A673 (cell line): ENCODE measurements around the gene BORCS8. TPM values are rescaled to one million over a fixed set of nuclear protein-coding genes. Genes with fewer than 3 reads are reported as not detected.

Experiments used
- BruUV-seq: library from RNA; stranded (reverse); fragments of 400-500 nt; replicated peaks from 2 replicates; lab custom pipeline; 2021; lab: Mats Ljungman, UMichigan
- CTCF ChIA-PET: fragments of 300-600 bp; sonication (Branson Sonifier 250); formaldehyde crosslinking; loops from one replicate; lab custom pipeline; 2022; ENCODE audit warnings: antibody characterized with exemption; lab: Charles Lee
- POLR2A ChIA-PET: fragments of 300-600 bp; sonication (Branson Sonifier 250); formaldehyde crosslinking; loops from one replicate; lab custom pipeline; 2022; ENCODE audit warnings: antibody characterized with exemption; ENCODE audit not compliant: low non-redundant PET; lab: Charles Lee
- DNase-seq: peaks from one replicate; pipeline ENCODE4 v3.0.0-alpha.2; 2015; ENCODE audit warnings: low spot score
- H3K27ac ChIP-seq: fragments of 200-600 bp; sonication (generic); 2 replicates; pipeline ENCODE4 v1.5.1; 2016; ENCODE audit warnings: mixed run types, low read depth, mild to moderate bottlenecking, mixed read lengths, antibody characterized with exemption, low read length; ENCODE audit not compliant: poor library complexity, severe bottlenecking
- H3K27me3 ChIP-seq: fragments of 200-600 bp; sonication (generic); replicated peaks from 2 replicates; pipeline ENCODE4 v1.6.1; 2017; ENCODE audit warnings: mixed run types, low read depth, mild to moderate bottlenecking, mixed read lengths, antibody characterized with exemption, low read length; ENCODE audit not compliant: insufficient read depth, poor library complexity
- H3K36me3 ChIP-seq: fragments of 200-600 bp; sonication (generic); 2 replicates; pipeline ENCODE4 v1.6.1; 2016; ENCODE audit warnings: mixed run types, mild to moderate bottlenecking, mixed read lengths, antibody characterized with exemption, low read length; ENCODE audit not compliant: insufficient read depth, poor library complexity, severe bottlenecking
- H3K4me1 ChIP-seq: fragments of 200-600 bp; sonication (generic); 2 replicates; pipeline ENCODE4 v1.6.1; 2017; ENCODE audit warnings: mixed run types, mild to moderate bottlenecking, mixed read lengths, antibody characterized with exemption, low read length; ENCODE audit not compliant: insufficient read depth, poor library complexity, severe bottlenecking
- H3K4me3 ChIP-seq: fragments of 200-600 bp; sonication (generic); 2 replicates; pipeline ENCODE4 v1.5.1; 2016; ENCODE audit warnings: low read depth, mixed run types, mild to moderate bottlenecking, mixed read lengths, low read length; ENCODE audit not compliant: poor library complexity, severe bottlenecking
- H3K9me3 ChIP-seq: fragments of 200-600 bp; sonication (generic); 2 replicates; pipeline ENCODE4 v1.6.1; 2016; ENCODE audit warnings: mixed run types, low read depth, mild to moderate bottlenecking, mixed read lengths, antibody characterized with exemption, low read length; ENCODE audit not compliant: poor library complexity, severe bottlenecking
- EZH2 ChIP-seq: fragments of 200-600 bp; sonication (generic); IDR thresholded peaks from 2 replicates; pipeline ENCODE4 v1.6.1; 2017; ENCODE audit warnings: borderline replicate concordance, low read depth, mild to moderate bottlenecking, mixed read lengths, antibody characterized with exemption, low read length; ENCODE audit not compliant: poor library complexity, severe bottlenecking
- intact Hi-C: fragments of 100-400 bp; cut with micrococcal nuclease; formaldehyde crosslinking; loops from one replicate; pipeline ENCODE4 v1.10.0; 2022; ENCODE audit not compliant: unreplicated experiment
- total RNA-seq: library from RNA; stranded (reverse); gene quantifications from 2 replicates; pipeline ENCODE4 v1.2.3, GENCODE V29; 2021
- TF ChIP-seq, protein P1 (sequence below): fragments of 300-800, 200-600 bp; sonication (generic); conservative IDR thresholded peaks from 2 replicates; pipeline ENCODE4 v1.5.1; 2017; ENCODE audit warnings: low read depth, mild to moderate bottlenecking, antibody characterized with exemption, low read length, moderate library complexity, mixed read lengths

BORCS8 gene
- total RNA-seq, 1 experiment from 2014 or later, result 29.9 TPM

DNA sequence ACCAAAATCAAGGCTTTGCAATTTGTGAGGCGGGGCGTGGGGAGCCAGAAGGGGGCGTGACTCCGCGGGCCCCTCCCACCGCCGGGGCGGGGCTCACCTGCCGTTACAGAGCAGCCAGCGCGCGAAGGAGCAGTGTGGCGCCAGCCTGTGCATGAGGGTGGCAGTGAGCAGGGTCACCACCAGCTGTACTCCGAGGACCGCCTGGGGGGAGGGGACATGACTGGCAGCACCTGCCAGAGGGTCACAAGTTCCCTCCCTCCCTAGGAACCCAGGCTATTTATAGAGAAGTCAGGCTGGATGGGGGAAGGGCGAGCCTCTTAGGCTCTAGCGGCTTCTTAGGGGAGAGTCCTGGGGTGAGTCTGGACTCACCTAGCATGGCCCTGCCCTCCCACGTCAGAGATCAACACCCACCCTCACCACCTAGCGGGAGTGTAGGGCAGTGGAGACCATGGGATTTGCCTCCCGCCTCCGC, 57.2 kb downstream of the BORCS8 start:
- POLR2A ChIA-PET, result no interaction called here
- DNase-seq, result no peak
- Histone ChIP-seq H3K36me3 (no peaks in the 10 kb centered on the region), H3K9me3 (peaks cover 9% of the 10 kb centered on the region), H3K4me3 (no peak overlapping the region), H3K27me3 (no peaks in the 10 kb centered on the region), H3K4me1 (no peaks in the 10 kb centered on the region), H3K27ac (no peak overlapping the region)
- no peak for TF ChIP-seq EZH2
- TF ChIP-seq, protein P1, sequence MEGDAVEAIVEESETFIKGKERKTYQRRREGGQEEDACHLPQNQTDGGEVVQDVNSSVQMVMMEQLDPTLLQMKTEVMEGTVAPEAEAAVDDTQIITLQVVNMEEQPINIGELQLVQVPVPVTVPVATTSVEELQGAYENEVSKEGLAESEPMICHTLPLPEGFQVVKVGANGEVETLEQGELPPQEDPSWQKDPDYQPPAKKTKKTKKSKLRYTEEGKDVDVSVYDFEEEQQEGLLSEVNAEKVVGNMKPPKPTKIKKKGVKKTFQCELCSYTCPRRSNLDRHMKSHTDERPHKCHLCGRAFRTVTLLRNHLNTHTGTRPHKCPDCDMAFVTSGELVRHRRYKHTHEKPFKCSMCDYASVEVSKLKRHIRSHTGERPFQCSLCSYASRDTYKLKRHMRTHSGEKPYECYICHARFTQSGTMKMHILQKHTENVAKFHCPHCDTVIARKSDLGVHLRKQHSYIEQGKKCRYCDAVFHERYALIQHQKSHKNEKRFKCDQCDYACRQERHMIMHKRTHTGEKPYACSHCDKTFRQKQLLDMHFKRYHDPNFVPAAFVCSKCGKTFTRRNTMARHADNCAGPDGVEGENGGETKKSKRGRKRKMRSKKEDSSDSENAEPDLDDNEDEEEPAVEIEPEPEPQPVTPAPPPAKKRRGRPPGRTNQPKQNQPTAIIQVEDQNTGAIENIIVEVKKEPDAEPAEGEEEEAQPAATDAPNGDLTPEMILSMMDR, result no peak
- no TSS peak for BruUV-seq
- CTCF ChIA-PET, result interaction anchor here (0.8 kb wide), 1 partner anchor 208 kb away, joined by 3 read pairs; no protein-coding TSS in a partner anchor
- intact Hi-C loops, result loop anchor here (5.0 kb wide), 1 partner anchor 137 kb away; no protein-coding TSS in a partner anchor

DNA sequence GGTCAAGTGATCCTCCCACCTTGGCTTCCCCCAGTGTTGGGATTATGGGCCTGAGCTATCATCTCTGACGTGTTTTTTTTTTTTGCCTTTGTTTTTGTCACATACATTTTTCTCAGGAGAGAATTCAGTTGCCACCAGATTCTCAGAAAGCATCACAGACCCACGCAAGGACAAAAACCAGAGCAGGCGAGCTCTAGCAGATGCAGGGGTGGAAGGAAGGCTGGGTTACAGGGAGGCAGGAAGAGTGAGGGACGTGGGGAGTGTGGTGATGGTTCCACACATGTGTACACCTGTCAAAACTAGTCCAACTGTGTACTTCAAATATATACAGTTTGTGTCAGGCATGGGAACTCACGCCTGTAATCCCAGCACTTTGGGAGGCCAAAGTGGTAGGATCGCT, 58.0 kb downstream of the BORCS8 start:
- BruUV-seq, result no TSS peak
- intact Hi-C loops, result no loop called here
- POLR2A ChIA-PET, result no interaction called here

DNA sequence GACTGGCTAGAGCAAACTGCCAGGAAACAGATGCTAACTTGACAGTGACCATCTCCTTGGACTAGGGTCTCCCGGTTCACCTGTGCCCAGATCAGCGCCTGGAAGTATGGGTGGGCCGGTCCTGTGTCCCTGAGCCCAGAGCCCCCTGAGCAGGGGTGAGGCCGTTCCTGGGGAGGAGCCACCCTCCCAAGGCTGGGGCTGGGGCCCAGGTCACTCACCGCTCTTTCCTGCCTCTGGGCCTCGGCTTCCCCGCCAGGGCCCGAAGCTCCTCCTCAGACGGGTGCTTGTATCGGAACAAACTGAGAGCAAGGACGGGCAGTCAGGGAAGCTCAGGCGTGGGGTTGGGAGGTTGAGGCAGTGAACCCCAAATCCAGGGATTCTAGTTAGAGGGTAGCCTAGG, 59.0 kb downstream of the BORCS8 start:
- Histone ChIP-seq H3K27ac (no peak overlapping the region), H3K4me1 (no peaks in the 10 kb centered on the region), H3K9me3 (peaks cover 9% of the 10 kb centered on the region), H3K36me3 (no peaks in the 10 kb centered on the region), H3K4me3 (no peak overlapping the region), H3K27me3 (no peaks in the 10 kb centered on the region)
- CTCF ChIA-PET, result no interaction called here
- intact Hi-C loops, result no loop called here
- DNase-seq, result no peak
- POLR2A ChIA-PET, result no interaction called here
- no peak for TF ChIP-seq EZH2
- TF ChIP-seq, protein P1, result no peak
- no TSS peak for BruUV-seq

More for the DNA sequence above, 58.0 kb downstream of the BORCS8 start:
- Histone ChIP-seq H3K36me3 (no peaks in the 10 kb centered on the region), H3K9me3 (peaks cover 9% of the 10 kb centered on the region), H3K4me3 (no peak overlapping the region), H3K4me1 (no peaks in the 10 kb centered on the region), H3K27me3 (no peaks in the 10 kb centered on the region), H3K27ac (no peak overlapping the region)
- CTCF ChIA-PET, result no interaction called here
- TF ChIP-seq, protein P1, result no peak
- no peak for TF ChIP-seq EZH2
- DNase-seq, result no peak
